Hepatocyte (in vitro differentiated cells): ENCODE data around the gene LRRIQ1.

Source experiments
- EZH2 ChIP-seq: fragments of 200-600 bp; sonication (generic); IDR thresholded peaks from 2 replicates; pipeline ENCODE4 v1.6.1; 2016; ENCODE audit warnings: antibody characterized with exemption, mild to moderate bottlenecking, borderline replicate concordance
- EZH2phosphoT487 ChIP-seq: fragments of 200-600 bp; sonication (generic); IDR thresholded peaks from one replicate; pipeline ENCODE4 v1.6.1; 2018; ENCODE audit warnings: antibody characterized with exemption, mild to moderate bottlenecking, low read depth, moderate library complexity; ENCODE audit not compliant: unreplicated experiment, severe bottlenecking
- TF ChIP-seq, protein P1 (sequence below): fragments of 200-600 bp; sonication (generic); IDR thresholded peaks from 2 replicates; pipeline ENCODE4 v1.5.1; 2016; ENCODE audit warnings: antibody characterized with exemption, mild to moderate bottlenecking; ENCODE audit not compliant: poor library complexity

GRCh38 chr12:85157035-85157603 is 121.0 kb downstream of the LRRIQ1 start:
- TF ChIP-seq EZH2 (no peak), EZH2phosphoT487 (no peak)
- TF ChIP-seq, protein P1, sequence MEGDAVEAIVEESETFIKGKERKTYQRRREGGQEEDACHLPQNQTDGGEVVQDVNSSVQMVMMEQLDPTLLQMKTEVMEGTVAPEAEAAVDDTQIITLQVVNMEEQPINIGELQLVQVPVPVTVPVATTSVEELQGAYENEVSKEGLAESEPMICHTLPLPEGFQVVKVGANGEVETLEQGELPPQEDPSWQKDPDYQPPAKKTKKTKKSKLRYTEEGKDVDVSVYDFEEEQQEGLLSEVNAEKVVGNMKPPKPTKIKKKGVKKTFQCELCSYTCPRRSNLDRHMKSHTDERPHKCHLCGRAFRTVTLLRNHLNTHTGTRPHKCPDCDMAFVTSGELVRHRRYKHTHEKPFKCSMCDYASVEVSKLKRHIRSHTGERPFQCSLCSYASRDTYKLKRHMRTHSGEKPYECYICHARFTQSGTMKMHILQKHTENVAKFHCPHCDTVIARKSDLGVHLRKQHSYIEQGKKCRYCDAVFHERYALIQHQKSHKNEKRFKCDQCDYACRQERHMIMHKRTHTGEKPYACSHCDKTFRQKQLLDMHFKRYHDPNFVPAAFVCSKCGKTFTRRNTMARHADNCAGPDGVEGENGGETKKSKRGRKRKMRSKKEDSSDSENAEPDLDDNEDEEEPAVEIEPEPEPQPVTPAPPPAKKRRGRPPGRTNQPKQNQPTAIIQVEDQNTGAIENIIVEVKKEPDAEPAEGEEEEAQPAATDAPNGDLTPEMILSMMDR = no peak
